Eye (tissue), 1 donor: ENCODE data around the gene PRPF6.
"Not testable (repeated sequence)": the region's sequence is repeated elsewhere in the genome, so short reads cannot be mapped to it uniquely, and the experiment has no call there.

Experiments used
- DNase-seq: peaks from one replicate; pipeline ENCODE4 v3.0.0-alpha.2; 2015

PRPF6 gene

GRCh38 chr20:63960654-63961621 is 20.0 kb upstream of the PRPF6 start:
- not testable (repeated sequence) for DNase-seq

GRCh38 chr20:63961664-63962425 is 19.1 kb upstream of the PRPF6 start:
- no peak for DNase-seq

- DNase-seq: no peak
Observed at GRCh38 chr20:63962426-63963347, 18.2 kb upstream of the PRPF6 start.

GRCh38 chr20:63963348-63963741 is 17.6 kb upstream of the PRPF6 start:
- no peak for DNase-seq

- no peak for DNase-seq
Observed at GRCh38 chr20:63963784-63964301, 17.1 kb upstream of the PRPF6 start.

GRCh38 chr20:63964412-63964811 is 16.5 kb upstream of the PRPF6 start:
- no peak for DNase-seq

- DNase-seq: no peak
Observed at GRCh38 chr20:63966172-63966943, 14.6 kb upstream of the PRPF6 start.

- DNase-seq: no peak
Observed at GRCh38 chr20:63966944-63967322, 14.0 kb upstream of the PRPF6 start.

- DNase-seq: no peak
Observed at GRCh38 chr20:63967330-63968135, 13.4 kb upstream of the PRPF6 start.

- DNase-seq: no peak
Observed at GRCh38 chr20:63968136-63968927, 12.6 kb upstream of the PRPF6 start.

- no peak for DNase-seq
Observed at GRCh38 chr20:63968928-63969760, 11.8 kb upstream of the PRPF6 start.

GRCh38 chr20:63969838-63970713 is 10.9 kb upstream of the PRPF6 start, which contains the start of gene ZNF512B:
Gene ZNF512B, minus strand, starts transcription at chr20:63969930. Its CDS starts 1,980 bp downstream, at chr20:63967950.
- peak; percentile 80 for DNase-seq

GRCh38 chr20:63970714-63971431 is 10.1 kb upstream of the PRPF6 start:
- DNase-seq: no peak

- DNase-seq: not testable (repeated sequence)
Observed at GRCh38 chr20:63971960-63972311, 9.0 kb upstream of the PRPF6 start.

- DNase-seq: no peak
Observed at GRCh38 chr20:63972312-63973159, 8.4 kb upstream of the PRPF6 start.

GRCh38 chr20:63973160-63973479 is 7.8 kb upstream of the PRPF6 start:
- no peak for DNase-seq
